Gastrocnemius medialis (tissue), 4 donors: ENCODE measurements around the gene RYR2. TPM values are rescaled to one million over a fixed set of nuclear protein-coding genes. Genes with fewer than 3 reads are reported as not detected.

ENCODE experiments used
- ATAC-seq, 2 donors: fragments of 150-250 bp; one replicate each; pipeline ENCODE4 v1.9.1; 2016
- DNase-seq, 2 donors: peaks; one replicate each; pipeline ENCODE4 v3.0.0-alpha.2; 2019
- H3K27ac ChIP-seq, 4 donors: fragments of 200-600 bp; sonication (generic); 1 replicate in 1 of 4; 2 replicates in 3 of 4; pipeline ENCODE4 v1.5.1; 2016 to 2018; ENCODE audit warnings: mild to moderate bottlenecking in 2 of 4, moderate library complexity in 1 of 4
- H3K27me3 ChIP-seq, 3 donors: fragments of 200-600 bp; sonication (generic) in 2 of 3; 1 replicate in 1 of 3; 2 replicates in 2 of 3; pipeline versions ENCODE4 v1.5.1 to v1.6.0; 2016 to 2019; ENCODE audit warnings: mild to moderate bottlenecking in 1 of 3, moderate library complexity in 1 of 3
- H3K36me3 ChIP-seq, 2 donors: fragments of 200-600 bp; sonication (generic) in 1 of 2; one replicate each; pipeline ENCODE4 v1.5.1; 2017 to 2018
- H3K4me1 ChIP-seq, 2 donors: fragments of 200-600 bp; sonication (generic) in 1 of 2; one replicate each; pipeline ENCODE4 v1.5.1; 2016 to 2017; ENCODE audit warnings: mild to moderate bottlenecking in 2 of 2
- H3K4me3 ChIP-seq, 4 donors: fragments of 200-600 bp; sonication (generic) in 3 of 4; 1 replicate in 1 of 4; 2 replicates in 3 of 4; pipeline ENCODE4 v1.5.1; 2016 to 2019; ENCODE audit warnings: mild to moderate bottlenecking in 2 of 4
- H3K9me3 ChIP-seq, 3 donors: fragments of 200-600 bp; sonication (generic) in 2 of 3; 1 replicate in 1 of 3; 2 replicates in 2 of 3; pipeline ENCODE4 v1.5.1; 2016 to 2019
- POLR2A ChIP-seq, 2 donors: fragments of 450-650 bp; IDR thresholded peaks; one replicate each; pipeline ENCODE4 v1.6.1; 2017; ENCODE audit warnings: antibody characterized with exemption in 2 of 2, mild to moderate bottlenecking in 2 of 2, moderate library complexity in 2 of 2
- in situ Hi-C, 4 donors: fragments of 200-750 bp; cut with MboI; loops; one replicate each; pipeline versions ENCODE4 v1.15.0 to v1.8.0; 2017; ENCODE audit warnings: low sequenced_read_pairs in 4 of 4
- intact Hi-C: fragments of 100-400 bp; cut with DNase I; formaldehyde crosslinking; loops from one replicate; pipeline ENCODE4 v1.15.1; 2023; ENCODE audit warnings: low total_unique reads
- total RNA-seq, 4 donors: library from RNA; depleted of rRNA; stranded (reverse); fragments of >200 nt; gene quantifications; one replicate each; pipeline versions ENCODE4 v1.1.0 to v1.2.3, GENCODE V29; 2016
- TF ChIP-seq, protein P1 (sequence below), 5 experiments: fragments of 450-650 bp in 3 of 5; fragments of 200-600 bp in 2 of 5; sonication (generic) in 2 of 5; IDR thresholded peaks in 4 of 5; conservative IDR thresholded peaks in 1 of 5; 1 replicate in 4 of 5; 2 replicates in 1 of 5; pipeline ENCODE4 v1.5.1; 2016 to 2019; ENCODE audit warnings: antibody characterized with exemption in 5 of 5, mild to moderate bottlenecking in 3 of 5, moderate library complexity in 3 of 5

The RYR2 gene
- total RNA-seq, 4 donors from 2014 or later: 0.04 to 0.16 (median 0.07) TPM

DNA sequence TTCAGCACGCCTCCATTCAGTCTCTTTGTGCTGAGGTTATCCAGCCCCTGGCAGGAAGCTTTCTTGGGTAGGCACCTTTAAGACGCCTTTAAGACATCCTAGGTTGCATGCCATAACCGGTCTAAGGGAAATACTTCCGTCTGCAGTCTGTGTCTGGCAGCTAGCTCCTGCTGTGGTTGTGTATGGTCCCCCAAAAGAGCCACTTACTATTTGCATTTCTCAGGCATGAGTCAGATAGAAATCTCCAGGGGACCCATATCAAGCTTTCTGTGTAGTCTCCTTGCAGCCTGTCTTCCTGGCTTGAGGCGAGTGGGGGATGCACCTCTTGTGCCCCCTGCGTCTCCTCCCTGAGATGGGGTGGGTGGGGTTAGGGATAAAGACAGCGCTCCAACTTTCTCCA lies 10.0 kb upstream of the RYR2 start:
- intact Hi-C loops (no loop called here), in situ Hi-C loops (no loop called here)
- Histone ChIP-seq H3K4me1 (no peaks in the 10 kb centered on the region), H3K27ac (no peak overlapping the region), H3K36me3 (no peaks in the 10 kb centered on the region), H3K27me3 (peaks cover 0 to 3% (median 0%) of the 10 kb centered on the region in 3 donors), H3K9me3 (no peaks in the 10 kb centered on the region), H3K4me3 (no peak overlapping the region)
- TF ChIP-seq POLR2A (IDR thresholded peaks at IDR 0.05): no peak
- TF ChIP-seq, protein P1, sequence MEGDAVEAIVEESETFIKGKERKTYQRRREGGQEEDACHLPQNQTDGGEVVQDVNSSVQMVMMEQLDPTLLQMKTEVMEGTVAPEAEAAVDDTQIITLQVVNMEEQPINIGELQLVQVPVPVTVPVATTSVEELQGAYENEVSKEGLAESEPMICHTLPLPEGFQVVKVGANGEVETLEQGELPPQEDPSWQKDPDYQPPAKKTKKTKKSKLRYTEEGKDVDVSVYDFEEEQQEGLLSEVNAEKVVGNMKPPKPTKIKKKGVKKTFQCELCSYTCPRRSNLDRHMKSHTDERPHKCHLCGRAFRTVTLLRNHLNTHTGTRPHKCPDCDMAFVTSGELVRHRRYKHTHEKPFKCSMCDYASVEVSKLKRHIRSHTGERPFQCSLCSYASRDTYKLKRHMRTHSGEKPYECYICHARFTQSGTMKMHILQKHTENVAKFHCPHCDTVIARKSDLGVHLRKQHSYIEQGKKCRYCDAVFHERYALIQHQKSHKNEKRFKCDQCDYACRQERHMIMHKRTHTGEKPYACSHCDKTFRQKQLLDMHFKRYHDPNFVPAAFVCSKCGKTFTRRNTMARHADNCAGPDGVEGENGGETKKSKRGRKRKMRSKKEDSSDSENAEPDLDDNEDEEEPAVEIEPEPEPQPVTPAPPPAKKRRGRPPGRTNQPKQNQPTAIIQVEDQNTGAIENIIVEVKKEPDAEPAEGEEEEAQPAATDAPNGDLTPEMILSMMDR (IDR thresholded peaks at IDR 0.05 in 4 of 5, conservative IDR thresholded peaks at IDR 0.05 in 1 of 5): no peak
- ATAC-seq (no peak), DNase-seq (no peak)

DNA sequence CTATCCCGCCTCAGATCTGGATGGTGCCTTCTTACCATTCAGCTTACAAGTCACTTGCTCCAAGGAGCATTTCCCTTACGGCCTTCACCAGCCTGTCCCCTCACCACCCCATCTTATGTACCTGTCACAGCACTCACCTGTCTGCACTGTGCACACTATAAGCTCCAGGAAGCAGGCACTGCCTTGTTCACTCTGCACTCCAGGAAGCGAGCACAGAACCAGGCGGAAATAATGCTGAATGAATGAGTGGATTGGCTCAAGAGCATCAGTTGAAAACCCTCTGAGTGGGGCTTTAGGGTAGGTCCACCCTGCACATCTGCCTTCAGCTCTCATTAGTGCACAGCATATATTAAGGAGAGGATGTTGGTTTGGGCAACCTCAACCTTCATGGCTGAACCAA lies 8.9 kb upstream of the RYR2 start:
- DNase-seq (no peak), ATAC-seq (no peak)
- Histone ChIP-seq H3K27me3 (peaks cover 0 to under 1% (median 0%) of the 10 kb centered on the region in 3 donors), H3K4me1 (no peaks in the 10 kb centered on the region), H3K4me3 (no peak overlapping the region), H3K36me3 (no peaks in the 10 kb centered on the region), H3K9me3 (no peaks in the 10 kb centered on the region), H3K27ac (no peak overlapping the region)
- in situ Hi-C loops: no loop called here
- TF ChIP-seq POLR2A (IDR thresholded peaks at IDR 0.05): no peak
- TF ChIP-seq, protein P1 (IDR thresholded peaks at IDR 0.05 in 4 of 5, conservative IDR thresholded peaks at IDR 0.05 in 1 of 5): no peak
- intact Hi-C loops: no loop called here

DNA sequence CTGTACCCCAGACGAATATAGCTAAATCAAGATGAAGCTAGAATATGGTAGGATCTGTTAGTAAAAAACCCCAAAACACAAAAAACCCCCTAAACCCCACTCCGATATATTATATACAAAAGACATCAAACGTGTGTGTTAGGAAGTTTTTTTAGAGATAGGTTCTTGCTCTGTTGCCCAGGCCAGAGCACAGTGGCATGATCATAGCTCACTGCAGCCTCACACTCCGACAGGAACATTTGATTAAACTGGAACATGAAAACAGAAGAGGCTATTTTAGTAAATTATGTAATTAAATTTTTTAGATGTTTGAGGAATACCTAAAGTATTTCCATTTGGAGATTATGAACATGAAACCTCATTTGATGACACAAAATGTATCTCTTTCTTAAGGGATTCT lies 8.2 kb upstream of the RYR2 start:
- intact Hi-C loops (no loop called here), in situ Hi-C loops (no loop called here)
- H3K9me3 ChIP-seq: no peaks in the 10 kb centered on the region
- H3K27me3 ChIP-seq: peaks cover 0 to 3% (median 0%) of the 10 kb centered on the region in 3 donors
- H3K4me1 ChIP-seq: no peaks in the 10 kb centered on the region
- H3K36me3 ChIP-seq: no peaks in the 10 kb centered on the region
- DNase-seq: no peak
- no peak overlapping the region for H3K4me3 ChIP-seq
- no peak for ATAC-seq
- no peak overlapping the region for H3K27ac ChIP-seq
- no peak for TF ChIP-seq POLR2A (IDR thresholded peaks at IDR 0.05)
- TF ChIP-seq, protein P1 (IDR thresholded peaks at IDR 0.05 in 4 of 5, conservative IDR thresholded peaks at IDR 0.05 in 1 of 5): no peak

DNA sequence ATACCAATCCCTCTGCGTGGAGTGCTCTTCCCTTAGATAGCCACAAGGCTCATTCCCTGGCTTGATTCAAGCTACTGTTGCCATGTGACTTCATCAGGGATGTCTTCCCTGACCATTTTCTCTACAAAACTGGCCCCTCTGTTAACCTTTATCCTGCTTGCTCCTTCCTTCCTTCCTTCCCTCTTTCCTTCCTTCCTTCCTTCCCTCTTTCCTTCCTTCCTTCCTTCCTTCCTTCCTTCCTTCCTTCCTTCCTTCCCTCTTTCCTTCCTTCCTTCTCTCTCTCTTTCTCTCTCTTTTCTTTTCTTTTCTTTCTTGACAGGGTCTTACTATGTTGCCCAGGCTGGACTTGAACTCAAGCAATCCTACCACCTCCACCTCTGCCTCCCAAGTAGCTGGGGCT lies 6.2 kb upstream of the RYR2 start:
- in situ Hi-C loops (no loop called here), intact Hi-C loops (no loop called here)
- Histone ChIP-seq H3K27me3 (peaks cover 0 to 10% (median 5%) of the 10 kb centered on the region in 3 donors), H3K4me1 (no peaks in the 10 kb centered on the region), H3K4me3 (no peak overlapping the region), H3K36me3 (no peaks in the 10 kb centered on the region), H3K9me3 (no peaks in the 10 kb centered on the region), H3K27ac (no peak overlapping the region)
- no peak for TF ChIP-seq POLR2A (IDR thresholded peaks at IDR 0.05)
- TF ChIP-seq, protein P1 (IDR thresholded peaks at IDR 0.05 in 4 of 5, conservative IDR thresholded peaks at IDR 0.05 in 1 of 5): no peak
- no peak for DNase-seq
- no peak for ATAC-seq

DNA sequence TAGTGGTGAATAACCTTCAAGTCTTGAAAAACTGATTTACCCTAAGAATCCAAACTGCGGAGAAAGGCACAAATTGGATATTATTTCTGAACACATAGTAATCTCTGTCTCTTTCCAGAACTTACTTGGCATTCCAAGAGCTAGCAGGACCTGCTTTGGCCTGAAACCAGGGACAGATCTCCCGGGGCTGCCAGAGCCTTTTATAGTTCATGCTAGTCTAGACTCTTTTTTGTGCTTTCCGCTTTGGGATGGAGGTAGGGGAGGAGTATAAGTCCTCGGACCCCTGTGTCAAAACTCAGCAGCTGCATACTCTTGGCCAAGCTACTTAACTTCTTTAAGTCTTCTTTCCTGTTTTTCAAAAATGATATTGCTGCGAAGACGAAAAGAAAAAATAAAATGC lies 3.8 kb upstream of the RYR2 start:
- Histone ChIP-seq H3K4me1 (no peaks in the 10 kb centered on the region), H3K9me3 (no peaks in the 10 kb centered on the region), H3K27me3 (peaks cover 14 to 27% (median 20%) of the 10 kb centered on the region in 3 donors), H3K27ac (no peak overlapping the region), H3K36me3 (no peaks in the 10 kb centered on the region), H3K4me3 (no peak overlapping the region)
- in situ Hi-C loops (no loop called here), intact Hi-C loops (no loop called here)
- no peak for TF ChIP-seq POLR2A (IDR thresholded peaks at IDR 0.05)
- TF ChIP-seq, protein P1 (IDR thresholded peaks at IDR 0.05 in 4 of 5, conservative IDR thresholded peaks at IDR 0.05 in 1 of 5): no peak
- ATAC-seq: no peak
- no peak for DNase-seq
